Measurements from ENCODE around the gene SCD5. TPM values are rescaled to one million over a fixed set of nuclear protein-coding genes. Genes with fewer than 3 reads are reported as not detected.
"Not testable (repeated sequence)": the region's sequence is repeated elsewhere in the genome, so short reads cannot be mapped to it uniquely, and the experiment has no call there.

SCD5 gene
- total and polyA plus RNA-seq, 2 of the 4 experiments (the other 2 are of a cell fraction): 12.4 to 13.5 TPM

DNA sequence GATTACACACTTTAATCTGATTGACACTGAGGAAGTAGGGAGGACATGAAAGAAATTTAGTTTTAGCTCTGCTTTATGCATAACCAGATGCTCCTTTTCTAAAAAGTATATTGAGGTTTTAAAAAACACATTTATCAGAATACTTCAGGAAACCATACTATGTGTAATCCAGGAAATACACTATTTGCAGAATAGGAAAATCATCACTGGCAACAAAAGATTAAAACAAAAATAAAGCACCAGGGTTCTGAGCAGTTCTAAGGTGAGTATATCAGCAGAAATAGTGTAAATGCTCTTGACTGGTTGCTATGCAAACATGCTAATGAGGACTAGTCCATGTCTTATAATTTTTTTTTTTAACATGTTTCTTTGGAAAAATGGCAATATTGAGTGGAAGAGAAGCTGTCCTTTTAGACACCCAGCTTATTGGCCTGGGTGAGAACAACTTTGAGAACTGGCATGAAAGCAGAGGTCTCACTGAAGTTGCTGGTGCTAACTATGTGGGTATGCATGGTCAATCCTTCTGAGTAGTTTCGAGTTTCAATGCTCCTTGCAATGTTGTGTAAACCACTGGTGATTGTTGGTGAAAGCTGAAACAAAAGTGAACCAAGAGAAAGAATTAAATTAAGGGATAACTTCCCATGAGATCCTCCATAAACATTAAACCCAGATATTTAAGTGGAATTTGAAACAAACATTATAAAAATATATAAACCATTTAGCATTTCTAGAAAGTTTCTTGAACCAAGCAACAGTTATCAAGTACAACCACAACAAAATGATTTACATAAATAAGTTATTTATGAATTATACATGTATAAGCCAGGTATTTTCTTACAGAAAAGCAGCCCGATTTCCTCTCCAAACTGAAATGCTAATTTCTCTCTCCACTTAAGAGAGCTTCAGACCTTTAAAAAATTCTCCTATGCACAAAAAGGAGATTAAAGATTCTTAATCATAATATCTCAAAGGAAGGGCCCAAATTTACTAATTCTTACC lies 20.4 kb upstream of the SCD5 start:
- TF ChIP-seq SMC3 (IDR thresholded peaks at IDR 0.05; ENCODE audit: low read depth, low read length) (no peak), RAD21 (IDR thresholded peaks at IDR 0.05; ENCODE audit: low read length) (no peak)
- Histone ChIP-seq H3K14ac (replicated peaks; ENCODE audit: low read depth, low read length) (no peak overlapping the region), H3K4me2 (ENCODE audit: low read depth, low read length) (no peak overlapping the region), H2AK5ac (ENCODE audit: low read depth, low read length) (no peak overlapping the region), H3K27ac (ENCODE audit: insufficient read depth, low read length) (no peak overlapping the region), H2AK9ac (replicated peaks; ENCODE audit: low read depth, low read length, poor library complexity) (no peak overlapping the region), H3K18ac (ENCODE audit: low read depth, low read length) (no peak overlapping the region), H3K4me1 (ENCODE audit: control insufficient read depth, insufficient read depth, low read length) (peaks cover 3% of the 10 kb centered on the region; the same call in 1 of the 2 replicates), H3K79me1 (ENCODE audit: low read depth in 1 of 2, low read length in 2 of 2) (peaks cover 13 to 16% of the 10 kb centered on the region in 2 experiments), H3K9ac (ENCODE audit: low read depth, low read length) (no peak overlapping the region), H2BK20ac (ENCODE audit: low read depth, low read length) (no peak overlapping the region), H2AFZ (replicated peaks; ENCODE audit: low read length, poor library complexity) (no peak overlapping the region), H3K27me3 (ENCODE audit: control insufficient read depth, insufficient read depth, low read length) (no peaks in the 10 kb centered on the region), H3K9me3 (ENCODE audit: control insufficient read depth, insufficient read depth, low read length) (no peaks in the 10 kb centered on the region), H4K20me1 (ENCODE audit: insufficient read depth, low read length) (peaks cover 3% of the 10 kb centered on the region; the same call in 1 of the 2 replicates), H2BK15ac (ENCODE audit: low read depth, low read length) (no peak overlapping the region), H3K56ac (ENCODE audit: extremely low read depth, insufficient read depth, low read length) (no peak overlapping the region), H3K9me1 (ENCODE audit: insufficient read depth, low read length) (no peaks in the 10 kb centered on the region; the same call in 1 of the 2 replicates), H3K4ac (ENCODE audit: low read depth, low read length) (no peak overlapping the region), H4K5ac (ENCODE audit: low read depth, low read length) (no peak overlapping the region), H2BK120ac (ENCODE audit: low read depth, low read length) (no peak overlapping the region), H3K36me3 (ENCODE audit: control insufficient read depth, insufficient read depth, low read length) (peaks cover 47% of the 10 kb centered on the region), H2BK5ac (ENCODE audit: low read depth, low read length, poor library complexity, severe bottlenecking) (peak overlapping the region; percentile 7), H3K4me3 (ENCODE audit: insufficient read depth, low read depth, low read length) (no peak overlapping the region), H4K91ac (ENCODE audit: insufficient read depth, low read depth, low read length) (no peak overlapping the region), H3K23ac (ENCODE audit: low read depth, low read length) (no peak overlapping the region), H4K8ac (ENCODE audit: low read depth in 2 of 2, low read length in 2 of 2) (no peak overlapping the region)
- BruUV-seq (replicated peaks): TSS peak; percentile 86
- intact Hi-C loops (cut with micrococcal nuclease): no loop called here
- ATAC-seq (ENCODE audit: low read depth): no peak
- dilution Hi-C loops (cut with HindIII; ENCODE audit: low sequenced_read_pairs, unreplicated experiment): no loop called here
- WGBS, 2 experiments (ENCODE audit: extremely low coverage in 2 of 2, insufficient read length in 1 of 2): no CpG with 5 or more reads among the region's 2 CpGs
- in situ Hi-C loops (cut with MboI; ENCODE audit: low sequenced_read_pairs): no loop called here
- CTCF ChIA-PET: interaction anchor here (0.6 kb wide), 1 partner anchor 255 kb away, joined by 4 read pairs; no protein-coding TSS in a partner anchor
- POLR2A ChIA-PET (ENCODE audit: unreplicated experiment): no interaction called here
- DNase-seq: no peak

DNA sequence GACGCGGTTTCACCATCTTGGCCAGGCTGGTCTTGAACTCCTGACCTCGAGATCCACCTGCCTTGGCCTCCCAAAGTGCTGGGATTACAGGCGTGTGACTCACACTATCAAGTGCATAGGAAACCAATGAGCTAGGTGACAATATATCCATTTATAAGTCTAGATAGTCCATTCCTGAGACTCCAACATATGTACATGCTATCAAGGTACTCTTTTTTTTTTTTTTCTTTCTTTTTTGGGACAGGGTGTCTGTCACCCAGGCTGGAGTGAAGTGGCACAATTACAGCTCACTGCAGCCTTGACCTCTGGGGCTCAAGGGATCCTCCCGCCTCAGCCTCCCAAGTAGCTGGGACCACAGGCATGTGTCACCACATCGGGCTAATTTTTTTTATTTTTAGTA lies 18.3 kb upstream of the SCD5 start:
- H2BK5ac ChIP-seq (ENCODE audit: low read depth, low read length, poor library complexity, severe bottlenecking); H2AK5ac ChIP-seq (ENCODE audit: low read depth, low read length); H3K14ac ChIP-seq (replicated peaks; ENCODE audit: low read depth, low read length); H3K27me3 ChIP-seq (ENCODE audit: control insufficient read depth, insufficient read depth, low read length); H3K4ac ChIP-seq (ENCODE audit: low read depth, low read length); H4K91ac ChIP-seq (ENCODE audit: insufficient read depth, low read depth, low read length); H3K4me1 ChIP-seq (ENCODE audit: control insufficient read depth, insufficient read depth, low read length); H3K4me3 ChIP-seq (ENCODE audit: insufficient read depth, low read depth, low read length); POLR2A ChIA-PET (ENCODE audit: unreplicated experiment); H2BK120ac ChIP-seq (ENCODE audit: low read depth, low read length); H4K20me1 ChIP-seq (ENCODE audit: insufficient read depth, low read length); H3K56ac ChIP-seq (ENCODE audit: extremely low read depth, insufficient read depth, low read length); ATAC-seq (ENCODE audit: low read depth); H3K9ac ChIP-seq (ENCODE audit: low read depth, low read length); H2AFZ ChIP-seq (replicated peaks; ENCODE audit: low read length, poor library complexity); H2BK20ac ChIP-seq (ENCODE audit: low read depth, low read length); H2AK9ac ChIP-seq (replicated peaks; ENCODE audit: low read depth, low read length, poor library complexity); H3K9me1 ChIP-seq (ENCODE audit: insufficient read depth, low read length); DNase-seq; in situ Hi-C loops (cut with MboI; ENCODE audit: low sequenced_read_pairs); H3K23ac ChIP-seq (ENCODE audit: low read depth, low read length); H4K5ac ChIP-seq (ENCODE audit: low read depth, low read length); intact Hi-C loops (cut with micrococcal nuclease); dilution Hi-C loops (cut with HindIII; ENCODE audit: low sequenced_read_pairs, unreplicated experiment); H3K9me3 ChIP-seq (ENCODE audit: control insufficient read depth, insufficient read depth, low read length); H3K27ac ChIP-seq (ENCODE audit: insufficient read depth, low read length); H3K4me2 ChIP-seq (ENCODE audit: low read depth, low read length); H3K18ac ChIP-seq (ENCODE audit: low read depth, low read length); H2BK15ac ChIP-seq (ENCODE audit: low read depth, low read length); H4K8ac ChIP-seq (ENCODE audit: low read depth in 2 of 2, low read length in 2 of 2); BruUV-seq (replicated peaks): not testable (repeated sequence)
- CTCF ChIA-PET: interaction anchor here (0.6 kb wide), 1 partner anchor 218 kb away, joined by 3 read pairs; no protein-coding TSS in a partner anchor
- peaks cover 34% of the 10 kb centered on the region for H3K36me3 ChIP-seq (ENCODE audit: control insufficient read depth, insufficient read depth, low read length)
- WGBS, 2 experiments (ENCODE audit: extremely low coverage in 2 of 2, insufficient read length in 1 of 2): 88% methylated on average over 1 of the region's 6 CpGs; no CpG with 5 or more reads in 1 of the 2 experiments
- H3K79me1 ChIP-seq (ENCODE audit: low read depth in 1 of 2, low read length in 2 of 2): peaks cover 6 to 11% of the 10 kb centered on the region in 2 experiments; a peak in 3 of 4 replicates

Measured in IMR-90 (cell line).